ENCODE data around the gene PDCD7.
"Not testable (repeated sequence)": the region's sequence is repeated elsewhere in the genome, so short reads cannot be mapped to it uniquely, and the experiment has no call there.

PDCD7 gene, protein sequence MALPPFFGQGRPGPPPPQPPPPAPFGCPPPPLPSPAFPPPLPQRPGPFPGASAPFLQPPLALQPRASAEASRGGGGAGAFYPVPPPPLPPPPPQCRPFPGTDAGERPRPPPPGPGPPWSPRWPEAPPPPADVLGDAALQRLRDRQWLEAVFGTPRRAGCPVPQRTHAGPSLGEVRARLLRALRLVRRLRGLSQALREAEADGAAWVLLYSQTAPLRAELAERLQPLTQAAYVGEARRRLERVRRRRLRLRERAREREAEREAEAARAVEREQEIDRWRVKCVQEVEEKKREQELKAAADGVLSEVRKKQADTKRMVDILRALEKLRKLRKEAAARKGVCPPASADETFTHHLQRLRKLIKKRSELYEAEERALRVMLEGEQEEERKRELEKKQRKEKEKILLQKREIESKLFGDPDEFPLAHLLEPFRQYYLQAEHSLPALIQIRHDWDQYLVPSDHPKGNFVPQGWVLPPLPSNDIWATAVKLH

DNA sequence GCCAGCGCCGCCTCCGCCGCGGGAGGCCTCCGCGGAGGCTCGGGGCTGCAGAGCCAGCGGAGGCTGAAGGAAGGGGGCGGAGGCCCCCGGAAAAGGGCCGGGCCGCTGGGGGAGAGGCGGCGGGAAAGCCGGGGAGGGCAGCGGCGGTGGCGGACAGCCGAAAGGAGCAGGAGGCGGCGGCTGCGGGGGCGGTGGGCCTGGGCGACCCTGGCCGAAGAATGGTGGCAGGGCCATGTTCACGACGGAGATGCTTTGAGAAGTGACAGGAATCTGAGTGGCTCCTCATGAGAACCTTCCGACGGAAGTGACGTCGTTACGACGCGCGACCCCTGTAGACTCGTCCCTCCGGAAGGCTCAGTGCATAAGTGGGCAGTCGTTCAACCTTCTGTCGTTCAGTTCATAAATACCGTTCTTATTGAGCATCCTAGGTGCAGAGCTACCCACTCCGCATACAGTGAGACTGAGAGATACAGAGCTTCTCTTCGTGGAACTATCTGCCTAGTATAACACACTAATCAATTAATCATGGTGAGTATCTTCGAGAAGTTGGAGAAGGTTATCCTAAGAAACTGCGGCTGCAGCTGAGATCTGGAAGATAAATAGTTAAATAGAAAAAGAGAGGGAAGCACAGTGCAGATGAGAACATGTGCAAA lies at the start of gene PDCD7:
TSS of gene PDCD7 (minus strand) at position 261 of the 653 bp plus-strand sequence. CDS start at position 234, 27 bp downstream.
- peak; percentile 95 for DNase-seq

DNA sequence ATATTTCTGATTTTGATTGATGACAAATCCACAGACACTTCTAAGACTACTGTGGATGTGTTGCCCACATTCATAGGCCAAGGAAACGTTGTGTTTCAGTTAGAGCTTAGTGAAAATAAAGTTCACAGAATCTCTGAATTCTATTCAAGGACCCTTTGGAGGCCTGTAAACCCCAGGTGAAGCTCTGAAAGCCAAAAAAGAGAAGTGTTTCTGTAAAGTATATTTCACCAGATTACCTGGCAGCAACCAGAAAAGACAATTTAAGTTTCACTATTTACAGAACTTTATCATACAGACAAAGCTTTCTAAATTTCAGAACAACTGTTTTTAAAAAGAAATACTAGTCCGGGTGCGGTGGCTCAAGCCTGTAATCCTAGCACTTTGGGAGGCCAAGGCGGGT lies 48.9 kb upstream of the PDCD7 start:
- DNase-seq: no peak

DNA sequence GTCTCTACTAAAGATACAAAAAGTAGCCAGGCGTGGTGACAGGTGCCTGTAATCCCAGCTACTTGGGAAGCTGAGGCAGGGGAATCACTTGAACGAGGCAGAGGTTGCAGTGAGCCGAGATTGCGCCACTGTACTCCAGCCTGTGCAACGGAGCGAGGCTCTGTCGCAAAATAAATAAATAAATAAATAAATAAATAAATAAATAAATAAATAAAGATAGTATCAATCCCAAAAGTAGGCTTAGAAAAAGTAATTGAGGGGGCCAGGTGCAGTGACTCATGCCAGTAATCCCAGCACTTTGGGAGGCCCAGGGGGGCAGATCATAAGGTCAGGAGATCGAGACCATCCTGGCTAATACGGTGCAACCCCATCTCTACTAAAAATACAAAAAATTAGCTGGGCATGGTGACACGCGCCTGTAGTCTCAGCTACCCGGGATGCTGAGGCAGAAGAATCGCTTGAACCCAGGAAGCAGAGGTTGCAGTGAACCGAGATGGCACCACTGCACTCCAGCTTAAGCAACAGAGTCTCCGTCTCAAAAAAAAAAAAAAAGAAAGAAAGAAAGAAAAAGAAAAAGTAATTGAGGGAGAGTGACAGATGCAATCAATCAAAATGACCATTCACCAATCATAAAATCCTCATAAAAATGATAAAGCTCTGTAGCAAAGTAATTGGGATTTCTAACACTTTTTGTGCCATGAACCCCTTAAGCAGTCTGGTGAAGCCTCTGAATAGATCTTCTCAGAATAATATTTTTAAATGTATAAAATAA lies 48.2 kb upstream of the PDCD7 start:
- not testable (repeated sequence) for DNase-seq

DNA sequence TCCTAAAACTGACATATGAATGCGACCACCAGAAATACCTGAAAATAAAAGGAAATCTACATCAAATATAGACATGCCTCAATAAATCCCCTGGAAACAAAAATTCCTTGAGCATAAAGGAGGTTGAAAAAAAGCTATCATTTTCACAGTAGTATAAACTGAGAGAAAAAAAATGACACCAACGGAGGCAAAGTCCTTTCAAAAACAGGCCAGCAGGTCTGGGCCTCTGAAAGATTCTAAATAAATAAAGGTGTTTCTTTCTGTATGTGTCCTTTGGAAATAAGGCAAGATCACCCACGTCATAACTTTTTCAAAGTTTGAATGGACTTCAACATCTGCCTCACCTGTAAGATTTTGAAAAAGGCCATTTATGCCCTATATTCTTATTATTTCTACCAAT lies 46.6 kb upstream of the PDCD7 start:
- DNase-seq: no peak

DNA sequence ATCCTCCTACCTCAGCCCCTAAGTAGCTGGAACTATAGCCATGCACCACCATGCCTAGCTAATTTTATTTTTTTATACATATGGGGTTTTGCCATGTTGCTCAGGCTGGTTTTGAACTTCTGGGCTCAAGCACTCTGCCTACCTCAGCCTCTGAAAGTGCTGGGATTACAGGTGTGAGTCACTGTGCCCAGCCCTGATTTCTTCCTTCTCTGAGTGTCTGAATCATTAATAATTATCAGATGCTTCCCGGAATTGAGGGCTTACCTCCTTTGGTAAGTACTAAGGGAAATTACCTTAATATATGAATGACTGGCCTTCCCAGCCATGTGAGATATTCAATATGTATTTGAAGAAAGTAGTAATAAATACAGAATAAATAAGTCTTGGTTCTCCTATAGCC lies 44.3 kb upstream of the PDCD7 start:
- DNase-seq: no peak

DNA sequence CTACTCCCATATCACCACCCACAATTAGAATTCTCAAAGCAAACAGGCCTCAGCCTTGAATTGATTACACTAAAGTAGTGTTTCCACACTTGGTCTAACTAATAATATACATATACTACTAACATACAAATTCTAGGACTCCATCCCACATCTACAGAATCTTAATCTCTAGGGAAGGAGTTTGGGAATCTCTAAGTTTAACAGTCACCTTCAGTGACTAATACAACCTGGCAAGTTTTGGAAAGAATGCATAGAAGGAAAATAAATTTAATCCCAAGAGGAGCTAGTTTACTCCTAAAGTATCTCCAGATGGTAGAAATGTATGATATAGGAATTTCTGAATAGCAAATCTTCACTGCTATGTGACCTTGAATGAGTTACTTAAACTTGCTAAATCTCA lies 42.4 kb upstream of the PDCD7 start:
- no peak for DNase-seq

DNA sequence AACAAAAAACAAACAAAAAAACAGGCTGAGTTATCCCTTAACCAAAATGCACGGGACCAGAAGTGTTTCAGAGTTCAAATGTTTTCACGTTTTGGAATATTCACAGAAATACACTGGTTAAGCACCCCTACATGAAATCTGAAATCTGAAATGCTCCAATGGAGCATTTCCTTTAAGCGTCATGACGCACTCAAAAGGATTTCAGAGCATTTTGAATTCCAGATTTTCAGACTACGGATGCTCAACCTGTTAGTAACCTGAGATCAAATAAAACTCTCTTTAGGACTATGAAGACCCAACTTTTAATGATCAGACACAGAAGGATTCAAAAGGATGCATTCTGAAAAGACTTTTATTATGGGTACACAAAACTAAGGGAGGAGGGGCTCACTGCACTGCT lies 41.9 kb upstream of the PDCD7 start:
- no peak for DNase-seq

DNA sequence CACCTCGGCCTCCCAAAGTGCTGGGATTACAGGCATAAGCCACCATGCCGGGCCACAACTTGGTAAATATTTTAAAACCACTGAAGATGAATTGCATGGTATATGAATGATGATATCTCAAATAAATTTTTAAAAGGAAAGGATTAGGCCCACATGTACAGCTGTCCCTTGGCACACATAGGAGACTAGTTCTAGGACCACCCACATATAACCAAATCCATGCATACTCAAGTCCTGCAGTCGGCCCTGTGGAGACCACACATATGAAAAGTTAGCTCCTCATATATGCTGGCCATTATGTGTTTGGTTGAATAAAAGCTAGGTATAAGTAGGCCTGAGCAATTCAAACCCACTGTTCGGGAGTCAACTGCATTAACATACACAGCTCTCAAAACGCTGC lies 40.9 kb upstream of the PDCD7 start:
- no peak for DNase-seq

DNA sequence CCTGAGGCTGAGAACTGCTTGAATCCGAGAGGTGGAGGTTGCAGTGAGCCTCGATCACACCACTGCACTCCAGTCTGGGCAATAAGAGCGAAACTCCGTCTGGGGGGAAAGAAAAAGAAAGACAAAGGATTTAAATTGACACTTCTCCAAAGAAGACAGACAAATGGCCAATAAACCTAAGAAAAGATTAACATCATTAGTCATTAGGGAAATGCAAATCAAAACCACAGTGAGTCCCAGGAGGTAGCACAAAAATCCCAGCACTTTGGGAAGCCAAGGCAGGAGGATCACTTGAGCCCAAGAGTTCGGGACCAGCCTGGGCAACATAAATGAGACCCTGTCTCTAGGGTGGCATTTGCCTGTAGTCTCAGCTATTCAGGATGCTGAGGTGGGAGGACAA lies 38.9 kb upstream of the PDCD7 start:
- no peak for DNase-seq

DNA sequence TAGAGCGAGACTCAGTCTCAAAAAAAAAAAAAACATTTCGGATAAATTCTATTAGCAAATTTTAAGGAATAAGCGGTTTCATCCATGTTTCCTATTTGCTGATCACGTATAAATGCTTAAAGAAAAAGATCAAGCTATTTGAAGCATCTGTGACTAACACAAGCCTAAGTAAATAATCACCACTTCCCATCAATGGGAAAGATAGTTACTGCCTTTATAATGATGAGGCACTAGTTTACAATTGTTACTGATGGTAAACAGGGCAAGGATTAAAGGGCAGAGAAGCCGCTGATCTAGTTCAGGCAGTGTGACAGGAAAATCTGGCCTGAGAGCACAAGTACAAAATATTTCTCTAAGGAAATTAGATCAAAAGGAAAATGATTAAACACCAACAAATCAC lies 37.8 kb upstream of the PDCD7 start:
- DNase-seq: no peak

DNA sequence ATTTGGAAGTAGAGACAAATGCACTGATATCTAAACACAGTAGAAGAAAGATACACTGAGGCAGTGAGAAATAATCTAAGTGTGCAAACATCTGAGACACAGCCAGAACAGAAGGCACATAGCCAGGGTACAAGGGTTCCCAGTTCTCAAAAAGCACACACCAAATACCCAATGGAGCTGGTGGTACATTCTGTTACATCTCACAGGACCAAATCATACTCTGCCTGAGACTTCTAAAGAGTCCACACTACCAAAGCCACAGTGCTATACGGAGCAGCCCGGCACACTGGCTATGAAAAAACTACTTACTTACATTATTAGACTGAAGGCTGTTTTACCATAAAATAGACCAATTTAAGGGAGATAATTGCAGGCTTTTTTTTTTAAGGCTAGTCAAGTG lies 32.3 kb upstream of the PDCD7 start:
- no peak for DNase-seq

DNA sequence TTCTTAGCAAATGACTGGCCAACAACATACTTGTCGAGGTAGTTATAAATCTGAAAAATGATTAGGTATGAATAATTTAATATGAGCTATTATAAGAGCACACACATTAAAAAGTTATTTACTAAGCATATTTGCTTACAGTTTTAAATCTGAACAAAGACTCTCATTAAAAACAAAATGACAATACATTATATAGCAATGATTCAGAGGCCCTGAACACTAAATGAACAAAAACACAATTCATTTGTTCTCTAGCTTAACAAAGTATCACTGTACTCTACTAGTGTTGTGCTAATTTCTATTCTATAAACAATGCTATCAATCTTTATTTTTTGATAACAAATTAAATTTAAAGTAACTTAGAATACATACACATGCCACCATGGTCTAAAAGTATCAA lies 30.5 kb upstream of the PDCD7 start:
- DNase-seq: no peak

DNA sequence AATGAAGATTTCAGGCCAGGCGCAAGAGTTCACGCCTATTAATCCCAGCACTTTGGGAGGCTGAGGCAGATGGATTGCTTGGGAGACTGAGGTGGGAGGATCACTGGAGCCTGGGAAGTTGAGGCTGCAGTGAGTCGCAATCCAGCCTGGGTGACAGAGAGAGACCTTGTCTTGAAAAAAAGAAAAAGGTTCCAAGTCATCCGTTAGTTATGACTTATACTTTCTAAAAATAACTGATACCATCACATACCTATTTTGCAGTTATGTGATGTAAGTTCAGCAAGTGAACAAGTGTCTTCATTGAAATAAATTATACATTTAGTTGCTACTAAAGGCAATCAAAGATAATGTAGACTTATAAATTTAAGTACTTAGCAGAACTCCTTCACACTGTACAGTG lies 29.4 kb upstream of the PDCD7 start:
- DNase-seq: no peak

DNA sequence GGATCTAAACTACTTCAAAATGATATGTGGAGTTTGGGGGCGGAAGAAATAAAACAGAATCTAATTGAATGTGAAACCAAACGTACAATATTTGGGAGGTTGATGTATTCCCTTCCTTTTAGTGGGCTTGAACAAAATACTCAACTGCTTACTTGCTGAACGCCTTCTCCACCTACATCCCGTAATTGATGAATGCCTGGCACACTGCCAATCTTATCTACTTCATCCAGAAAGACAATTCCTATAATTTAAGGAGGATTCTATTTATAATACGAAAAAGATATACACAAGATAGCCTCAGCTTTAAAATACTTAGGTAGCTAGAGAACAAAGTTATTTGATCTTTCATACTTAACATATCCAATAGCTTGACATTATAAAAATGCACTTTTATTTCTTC lies 23.1 kb upstream of the PDCD7 start:
- no peak for DNase-seq

DNA sequence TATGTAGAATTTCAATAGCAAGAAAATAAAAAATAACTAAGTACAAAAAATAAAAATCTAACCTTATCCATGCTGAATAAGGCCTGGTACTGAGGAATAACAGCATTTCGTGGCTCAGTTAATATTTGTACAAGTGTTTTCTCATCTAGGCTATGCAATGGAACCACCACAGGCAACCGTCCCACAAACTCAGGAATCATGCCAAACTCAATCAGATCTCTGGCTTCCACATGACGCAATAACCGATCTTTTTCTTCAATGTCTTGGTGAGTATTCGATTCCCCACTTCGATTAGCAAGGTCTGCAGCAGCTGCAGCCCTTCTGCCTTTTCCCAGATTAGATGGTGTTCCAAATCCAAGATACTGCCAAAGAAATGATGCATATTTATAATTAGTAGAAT lies 21.1 kb upstream of the PDCD7 start:
- DNase-seq: no peak

DNA sequence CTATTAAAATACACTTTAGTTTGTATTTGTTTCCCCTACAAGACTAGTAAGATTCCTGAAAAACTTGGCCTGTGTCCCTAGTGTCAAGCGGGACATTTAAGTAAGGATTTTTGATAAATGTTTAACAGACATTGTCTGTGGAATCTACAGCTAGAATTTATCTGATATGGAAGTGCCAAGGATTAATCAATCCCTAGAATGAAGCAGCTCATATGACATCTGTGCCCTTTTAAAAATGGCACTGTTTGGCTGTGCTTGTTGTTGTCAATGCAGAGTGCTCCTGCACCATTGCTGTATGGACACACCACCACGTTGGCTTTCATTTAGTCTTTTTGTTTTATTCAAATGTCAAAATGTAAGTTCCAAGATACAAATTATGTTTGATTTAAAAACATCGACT lies 14.3 kb upstream of the PDCD7 start:
- DNase-seq: no peak

DNA sequence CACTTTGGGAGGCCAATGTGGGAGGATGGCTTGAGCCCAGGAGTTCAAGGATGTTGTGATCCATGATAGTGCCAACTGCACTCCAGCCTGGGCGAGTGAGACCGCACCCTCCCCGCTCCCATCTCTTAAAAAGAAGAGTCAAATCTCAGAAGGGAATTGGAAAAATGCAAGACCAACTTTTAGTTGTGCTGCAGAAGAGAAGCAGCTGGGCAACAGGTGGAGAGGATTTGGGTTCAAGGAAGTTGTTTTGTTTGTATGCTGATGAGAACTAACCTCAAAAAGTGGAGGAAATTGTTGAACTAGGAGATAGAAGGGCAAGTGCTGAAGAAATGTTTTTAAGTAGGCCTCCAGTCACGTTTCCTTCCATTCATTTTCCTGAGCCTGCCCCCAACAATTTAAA lies 12.8 kb upstream of the PDCD7 start:
- DNase-seq: no peak

DNA sequence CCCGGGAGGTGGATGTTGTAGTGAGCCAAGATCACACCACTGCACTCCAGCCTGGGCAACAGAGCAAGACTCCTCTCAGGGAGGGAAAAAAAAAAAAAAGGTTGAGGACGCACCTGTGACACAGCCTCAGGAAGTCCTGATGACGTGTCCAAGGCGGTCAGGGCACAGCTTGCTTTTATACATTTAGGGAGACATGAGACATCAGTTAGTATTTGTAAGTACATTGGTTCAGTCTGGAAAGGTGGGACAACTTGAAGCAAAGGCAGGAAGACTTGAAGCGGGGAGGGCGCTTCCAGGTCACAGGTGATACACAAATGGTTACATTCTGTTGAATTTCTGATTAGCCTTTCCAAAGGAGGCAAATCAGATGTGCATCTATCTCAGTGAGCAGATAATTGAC lies 5.0 kb upstream of the PDCD7 start:
- not testable (repeated sequence) for DNase-seq

DNA sequence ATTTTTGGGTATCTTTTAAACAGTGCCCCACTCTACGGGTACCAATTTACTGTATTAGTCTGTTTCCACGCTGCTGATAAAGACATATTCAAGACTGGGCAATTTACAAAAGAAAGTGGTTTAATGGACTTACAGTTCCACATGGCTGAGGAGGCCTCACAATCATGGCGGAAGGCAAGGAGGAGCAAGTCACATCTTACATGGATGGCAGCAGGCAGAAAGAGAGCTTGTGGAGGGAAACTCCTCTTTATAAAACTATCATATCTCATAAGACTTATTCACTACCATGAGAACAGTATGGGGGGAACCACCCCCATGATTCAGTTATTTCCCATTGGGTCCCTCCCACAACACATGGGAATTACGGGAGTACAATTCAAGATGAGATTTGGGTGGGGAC lies 4.3 kb upstream of the PDCD7 start:
- not testable (repeated sequence) for DNase-seq

DNA sequence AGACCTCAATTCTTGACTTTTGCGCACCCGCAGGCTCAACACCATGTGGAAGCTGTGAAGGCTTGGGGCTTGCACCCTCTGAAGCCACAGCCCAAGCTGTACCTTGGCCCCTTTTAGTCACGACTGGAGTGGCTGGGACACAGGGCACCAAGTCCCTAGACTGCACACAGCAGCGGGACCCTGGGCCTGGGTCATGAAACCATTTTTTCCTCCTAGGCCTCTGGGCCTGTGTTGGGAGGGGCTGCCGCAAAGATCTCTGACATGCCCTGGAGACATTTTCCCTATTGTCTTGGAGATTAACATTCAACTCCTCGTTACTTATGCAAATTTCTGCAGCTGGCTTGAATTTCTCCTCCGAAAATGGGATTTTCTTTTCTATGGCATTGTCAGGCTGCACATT lies 3.5 kb upstream of the PDCD7 start:
- DNase-seq: not testable (repeated sequence)

DNA sequence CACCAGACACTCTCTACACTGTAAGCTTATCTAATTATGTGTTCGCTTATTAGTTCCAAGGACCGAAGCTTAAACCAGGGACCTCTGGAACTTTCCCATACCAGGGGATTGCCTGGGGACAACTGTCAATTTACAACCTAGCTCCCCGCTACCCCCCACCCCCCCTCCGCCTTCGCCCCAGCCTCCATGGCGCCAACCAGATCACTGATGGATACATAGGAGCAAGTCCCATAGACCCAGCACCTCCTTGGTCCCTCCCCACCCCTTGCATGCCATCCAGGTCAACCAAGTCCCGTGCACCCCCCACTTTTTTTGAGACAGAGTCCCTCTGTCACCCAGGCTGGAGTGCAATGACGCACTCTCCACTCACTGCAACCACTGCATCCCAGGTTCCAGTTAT lies 930 bp upstream of the PDCD7 start:
- no peak for DNase-seq

DNA sequence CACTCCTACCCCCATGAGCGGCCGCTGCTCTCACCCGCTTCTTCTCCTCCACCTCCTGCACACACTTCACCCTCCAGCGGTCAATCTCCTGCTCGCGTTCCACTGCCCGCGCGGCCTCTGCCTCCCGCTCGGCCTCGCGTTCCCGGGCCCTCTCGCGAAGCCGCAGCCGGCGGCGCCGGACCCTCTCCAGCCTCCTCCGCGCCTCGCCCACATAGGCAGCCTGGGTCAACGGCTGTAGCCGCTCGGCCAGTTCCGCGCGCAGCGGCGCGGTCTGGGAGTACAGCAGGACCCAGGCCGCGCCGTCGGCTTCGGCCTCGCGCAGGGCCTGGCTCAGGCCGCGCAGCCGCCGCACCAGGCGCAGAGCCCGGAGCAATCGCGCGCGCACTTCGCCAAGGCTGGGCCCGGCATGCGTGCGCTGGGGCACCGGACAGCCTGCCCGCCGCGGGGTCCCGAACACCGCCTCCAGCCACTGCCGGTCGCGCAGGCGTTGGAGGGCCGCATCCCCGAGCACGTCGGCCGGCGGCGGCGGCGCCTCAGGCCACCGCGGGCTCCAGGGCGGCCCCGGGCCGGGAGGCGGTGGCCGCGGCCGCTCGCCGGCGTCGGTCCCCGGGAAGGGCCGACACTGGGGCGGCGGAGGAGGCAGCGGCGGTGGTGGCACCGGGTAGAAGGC lies 595 bp downstream of the PDCD7 start:
- DNase-seq: peak; percentile 37

DNA sequence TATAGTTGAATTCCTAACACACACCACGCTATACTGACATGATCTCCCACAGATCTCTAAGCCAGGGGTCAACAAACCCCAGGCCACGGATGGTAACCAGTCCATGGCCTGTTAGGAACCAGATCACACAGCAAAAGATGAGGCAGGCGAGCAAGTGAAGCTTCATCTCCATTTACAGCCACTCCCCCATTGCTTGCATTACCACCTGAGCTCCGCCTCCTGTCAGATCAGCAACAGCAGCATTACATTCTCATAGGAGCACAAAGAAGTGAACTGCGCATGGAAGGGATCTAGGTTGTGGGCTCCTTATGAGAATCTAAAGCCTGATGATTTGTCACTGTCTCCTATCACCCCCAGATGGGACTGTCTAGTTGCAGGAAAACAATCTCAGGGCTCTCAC lies 2.7 kb downstream of the PDCD7 start:
- DNase-seq: no peak
